Measurements from ENCODE around the gene INTS1. TPM values are rescaled to one million over a fixed set of nuclear protein-coding genes. Genes with fewer than 3 reads are reported as not detected.

INTS1 gene
- polyA plus RNA-seq, 3 donors, result 81.0 to 97.4 (median 95.7) TPM

- no peak for DNase-seq
These were observed 39.5 kb downstream of the INTS1 start for GRCh38 chr7:1464694-1465093.

- DNase-seq, result no peak
These were observed 40.4 kb downstream of the INTS1 start for GRCh38 chr7:1463676-1464223.

DNA sequence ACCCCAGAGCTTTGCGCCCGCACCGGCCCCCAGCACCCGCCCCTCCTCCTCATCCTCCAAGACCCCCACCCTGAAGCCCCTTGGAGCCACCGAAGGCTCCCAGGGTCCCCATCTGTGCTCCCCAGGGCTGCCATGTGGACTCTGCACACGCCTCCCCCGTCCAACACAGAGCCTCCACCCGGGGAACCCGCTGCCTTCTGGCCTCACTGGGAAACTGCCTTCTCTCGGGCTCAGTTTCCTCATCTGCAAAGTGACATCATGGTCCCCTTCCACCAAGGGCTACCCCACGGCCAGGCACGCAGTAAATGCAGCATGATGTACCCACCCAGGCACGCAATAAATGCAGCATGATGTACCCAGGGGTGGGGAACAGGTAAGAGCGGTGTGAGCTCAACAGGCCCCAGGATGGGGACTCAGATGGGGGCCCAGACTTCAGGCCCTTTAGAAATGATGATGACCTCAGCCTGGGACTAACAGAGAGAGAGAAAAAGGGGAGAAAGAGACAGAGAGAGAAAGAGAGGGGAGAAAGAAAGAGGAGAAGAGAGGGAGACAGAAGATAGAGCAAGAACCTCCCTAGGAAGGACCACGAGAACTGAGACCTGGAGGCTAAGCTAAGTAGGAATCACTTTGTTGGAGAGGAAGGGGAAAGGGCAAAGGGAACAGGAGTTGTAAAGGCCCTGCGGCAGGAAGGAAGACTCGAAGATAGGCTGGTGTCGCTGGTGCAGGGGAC is 42.4 kb downstream of the INTS1 start:
- DNase-seq, result no peak

DNA sequence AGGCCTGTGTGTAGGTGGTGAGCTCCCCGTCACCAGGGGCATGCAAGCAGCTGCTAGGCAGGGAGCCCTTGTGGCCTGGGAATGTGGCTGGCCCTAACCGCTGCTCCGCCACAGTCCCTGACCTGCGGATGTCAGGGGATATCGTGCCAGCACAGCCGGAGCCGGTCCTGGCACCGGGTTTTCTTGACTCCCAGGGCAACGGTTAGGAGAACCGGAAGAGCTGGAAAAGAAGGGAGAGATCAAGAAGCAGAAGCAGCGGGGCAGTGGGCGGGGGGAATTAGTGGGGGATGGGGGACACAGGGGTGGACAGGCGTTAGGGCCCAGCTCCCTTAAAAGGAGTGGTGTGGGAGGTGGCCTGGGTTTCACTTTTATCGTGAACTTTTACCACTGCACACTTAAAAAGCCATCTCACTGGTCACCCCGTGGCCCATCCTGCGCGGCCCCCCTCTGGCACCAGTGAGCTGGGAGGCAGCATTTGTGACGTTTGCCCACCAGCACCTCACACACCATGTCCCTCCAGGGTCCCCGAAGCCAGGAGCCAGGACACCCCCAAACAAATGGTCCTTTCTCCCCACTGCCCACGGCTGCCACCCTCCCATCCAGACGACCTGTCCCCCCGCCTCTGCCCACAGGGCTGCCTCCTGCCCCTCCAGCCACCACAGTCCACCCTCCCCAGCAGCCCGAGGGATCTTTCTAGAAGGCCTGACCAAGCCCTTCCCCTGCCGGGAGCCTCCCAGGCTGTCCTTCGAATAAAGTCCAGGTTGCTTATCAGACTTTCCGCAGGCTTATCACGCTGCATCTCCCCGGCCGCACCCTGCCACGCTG is 43.2 kb downstream of the INTS1 start:
- no peak for DNase-seq

GRCh38 chr7:1459920-1460820 is 44.0 kb downstream of the INTS1 start:
- DNase-seq, result no peak

- DNase-seq, result peak; percentile 98
These were observed 44.7 kb downstream of the INTS1 start for GRCh38 chr7:1459512-1459892.

DNA sequence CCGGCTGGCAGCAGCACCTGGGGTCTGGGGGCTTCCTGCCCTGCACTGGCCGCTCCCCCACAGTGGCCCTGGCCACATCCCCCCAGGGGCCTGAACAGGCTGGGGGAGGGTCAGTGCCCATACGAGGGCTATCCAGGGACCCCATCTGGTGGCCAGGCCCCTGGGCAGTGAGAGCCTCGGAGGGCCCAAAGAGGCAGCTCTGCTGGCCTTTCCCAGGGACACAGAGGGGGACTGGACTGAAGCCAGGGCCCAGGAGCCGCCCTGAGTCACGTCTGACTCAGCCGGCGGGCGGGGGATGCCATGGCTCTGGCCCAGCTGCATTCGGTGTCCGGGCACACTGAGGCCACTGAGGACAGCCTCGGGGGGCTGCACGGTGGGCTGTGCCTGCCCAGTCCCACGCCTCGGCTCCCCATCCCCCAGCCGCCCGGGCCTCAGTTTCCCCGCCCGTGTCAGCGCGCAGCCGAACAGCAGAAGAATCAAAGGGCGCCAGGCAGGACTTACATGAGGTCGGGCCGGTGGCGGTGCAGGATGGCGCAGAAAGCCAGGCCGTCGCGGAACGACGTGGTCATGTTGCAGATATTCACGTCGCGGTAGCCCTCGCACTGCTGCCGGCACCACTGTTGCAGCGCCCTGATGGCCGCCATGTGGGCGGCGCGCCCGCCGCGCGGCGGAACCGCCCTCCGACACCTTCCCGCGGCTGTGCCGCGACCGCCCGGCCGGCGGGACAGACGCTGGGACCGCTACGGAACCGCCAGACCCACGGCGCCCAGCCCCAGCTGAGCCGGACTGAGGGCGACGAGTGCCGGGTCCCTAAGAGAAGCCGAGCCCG is 45.3 kb downstream of the INTS1 start, which contains the start of gene MICALL2:
TSS of gene MICALL2 (minus strand) at position 788 of the 829 bp plus-strand sequence. CDS start at position 644, 144 bp downstream.
- no peak for DNase-seq

DNA sequence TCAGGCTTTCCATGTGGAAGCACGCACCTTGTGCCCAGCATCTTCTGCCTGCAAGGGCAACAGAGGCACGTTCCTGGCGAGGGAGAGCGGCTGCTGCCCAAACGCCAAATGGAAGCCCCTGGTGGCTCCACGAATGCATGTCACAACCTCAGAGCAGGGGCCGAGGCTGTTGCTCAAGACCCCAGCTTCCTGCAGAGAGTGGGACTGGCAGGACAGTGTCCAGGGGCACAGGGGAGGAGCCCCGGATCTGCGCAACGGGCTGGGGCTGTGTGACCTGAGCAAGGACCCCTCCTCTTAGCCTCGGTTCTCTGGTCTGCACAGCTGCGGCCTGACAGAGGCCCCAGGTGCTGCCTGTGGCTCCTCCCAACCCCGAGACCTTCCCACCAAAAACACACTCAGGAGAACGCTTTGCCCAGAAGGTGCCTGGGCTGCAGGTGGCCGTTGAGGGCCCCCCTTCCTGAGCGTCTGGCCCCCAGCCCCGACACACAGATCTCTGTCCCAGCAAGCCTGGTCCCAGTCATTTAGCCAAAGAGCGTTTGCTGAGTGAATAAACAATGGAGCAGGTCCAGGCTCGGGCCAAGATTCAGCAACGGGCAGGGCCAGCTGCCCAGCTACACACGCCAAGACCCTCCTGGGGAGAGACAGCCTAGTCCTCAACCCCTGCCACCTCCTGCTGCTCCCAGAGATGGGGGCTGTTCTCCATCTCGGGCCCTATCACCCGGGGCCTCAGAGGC is 46.1 kb downstream of the INTS1 start:
- no peak for DNase-seq

GRCh38 chr7:1457059-1457948 is 46.9 kb downstream of the INTS1 start:
- no peak for DNase-seq

- DNase-seq, result no peak
These were observed 48.2 kb downstream of the INTS1 start for GRCh38 chr7:1455955-1456354.

- DNase-seq, result no peak
These were observed 48.8 kb downstream of the INTS1 start for GRCh38 chr7:1455241-1455939.

GRCh38 chr7:1454542-1454941 is 49.6 kb downstream of the INTS1 start:
- no peak for DNase-seq

GRCh38 chr7:1452205-1452604 is 52.0 kb downstream of the INTS1 start:
- no peak for DNase-seq

DNA sequence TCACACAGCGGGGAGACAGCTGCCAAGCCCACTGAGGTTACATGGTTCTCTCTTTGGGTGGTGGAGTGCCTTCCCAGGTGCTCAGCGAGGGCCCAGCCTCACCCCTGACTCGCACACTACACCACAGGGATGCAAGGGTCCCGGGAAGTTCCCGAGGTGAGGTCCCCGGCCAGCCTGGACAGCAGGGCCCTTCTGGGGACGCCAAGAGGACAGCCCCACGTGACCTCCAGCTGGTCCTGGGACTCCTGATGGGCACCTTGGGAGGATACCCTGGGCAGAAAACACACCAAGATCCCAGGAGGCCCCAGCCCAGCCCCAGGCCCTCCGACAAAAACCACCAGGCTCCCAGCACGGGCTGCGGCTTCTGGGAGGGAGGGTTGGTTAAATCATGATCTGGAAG is 53.2 kb downstream of the INTS1 start:
- no peak for DNase-seq

- DNase-seq, result no peak
These were observed 53.8 kb downstream of the INTS1 start for GRCh38 chr7:1450431-1450830.

- no peak for DNase-seq
These were observed 54.2 kb downstream of the INTS1 start for GRCh38 chr7:1449951-1450350.

DNA sequence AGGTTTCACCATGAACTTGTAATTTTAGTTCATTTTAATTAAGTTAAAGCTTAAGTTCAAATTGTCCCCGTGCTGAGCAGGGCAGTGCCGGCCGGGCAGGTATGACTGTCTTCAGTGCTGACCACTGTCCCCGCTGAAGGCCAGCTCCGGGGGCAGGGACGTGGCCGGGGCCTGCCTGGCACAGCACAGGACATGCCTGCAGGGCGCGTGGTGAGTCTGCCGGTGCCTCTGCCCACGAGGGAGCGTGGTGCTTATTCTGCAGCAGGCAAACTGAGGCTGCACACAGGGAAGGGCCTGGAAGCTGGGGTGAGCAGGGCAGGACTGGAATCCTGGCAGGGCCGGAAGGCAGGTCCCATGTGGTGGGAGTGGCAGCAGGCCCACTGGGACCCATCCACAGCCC is 54.7 kb downstream of the INTS1 start:
- DNase-seq, result no peak

GRCh38 chr7:1448958-1449357 is 55.2 kb downstream of the INTS1 start:
- DNase-seq, result no peak

All from renal pelvis (tissue), 4 donors.